WERI-Rb-1 (cell line): ENCODE data around the gene PLPPR3.

Experiments used
- DNase-seq: peaks from one replicate; pipeline ENCODE4 v3.0.0-alpha.2; 2020
- H3K27ac ChIP-seq: fragments of 250-450 bp; sonication (Bioruptor Pico); 2 replicates; pipeline ENCODE4 v1.5.1; 2020; ENCODE audit warnings: mild to moderate bottlenecking, moderate library complexity
- H3K27me3 ChIP-seq: fragments of 250-450 bp; sonication (Bioruptor Pico); 2 replicates; pipeline ENCODE4 v1.5.1; 2021; ENCODE audit warnings: mild to moderate bottlenecking, low read depth, moderate library complexity; ENCODE audit not compliant: insufficient read depth, severe bottlenecking
- H3K36me3 ChIP-seq: fragments of 250-450 bp; sonication (Bioruptor Pico); 2 replicates; pipeline ENCODE4 v1.5.1; 2020; ENCODE audit warnings: mild to moderate bottlenecking, moderate library complexity
- H3K4me3 ChIP-seq: 2 replicates; pipeline ENCODE4 v1.5.1; 2011; ENCODE audit warnings: low read depth, mild to moderate bottlenecking, control low read depth, low read length
- H3K9me3 ChIP-seq: fragments of 250-450 bp; sonication (Bioruptor Pico); 2 replicates; pipeline ENCODE4 v1.5.1; 2021; ENCODE audit warnings: mild to moderate bottlenecking, moderate library complexity; ENCODE audit not compliant: severe bottlenecking
- CTCF ChIP-seq: IDR thresholded peaks from 2 replicates; pipeline ENCODE4 v1.5.1; 2011; ENCODE audit warnings: low read depth, mild to moderate bottlenecking, control low read depth, inconsistent platforms, low read length

PLPPR3 gene

GRCh38 chr19:812049-812746 is 9.6 kb downstream of the PLPPR3 start:
- H3K36me3 ChIP-seq: peaks cover 74% of the 10 kb centered on the region
- DNase-seq: no peak
- no peak overlapping the region for H3K27ac ChIP-seq
- no peaks in the 10 kb centered on the region for H3K9me3 ChIP-seq
- no peak for TF ChIP-seq CTCF
- H3K4me3 ChIP-seq: no peak overlapping the region
- no peaks in the 10 kb centered on the region for H3K27me3 ChIP-seq

- H3K27ac ChIP-seq: no peak overlapping the region
- peaks cover 80% of the 10 kb centered on the region for H3K36me3 ChIP-seq
- H3K27me3 ChIP-seq: no peaks in the 10 kb centered on the region
- no peak overlapping the region for H3K4me3 ChIP-seq
- no peaks in the 10 kb centered on the region for H3K9me3 ChIP-seq
- TF ChIP-seq CTCF: no peak
- no peak for DNase-seq
Measured at GRCh38 chr19:811506-812048, 10.2 kb downstream of the PLPPR3 start.

- no peak for DNase-seq
- Histone ChIP-seq H3K4me3 (no peak overlapping the region), H3K9me3 (no peaks in the 10 kb centered on the region), H3K27ac (no peak overlapping the region), H3K27me3 (no peaks in the 10 kb centered on the region), H3K36me3 (peaks cover 86% of the 10 kb centered on the region)
- no peak for TF ChIP-seq CTCF
Measured at GRCh38 chr19:810883-811489, 10.8 kb downstream of the PLPPR3 start.

GRCh38 chr19:810077-810855 is 11.5 kb downstream of the PLPPR3 start:
- no peak for DNase-seq
- no peak overlapping the region for H3K4me3 ChIP-seq
- no peak for TF ChIP-seq CTCF
- H3K27ac ChIP-seq: no peak overlapping the region
- no peaks in the 10 kb centered on the region for H3K27me3 ChIP-seq
- H3K9me3 ChIP-seq: no peaks in the 10 kb centered on the region
- H3K36me3 ChIP-seq: peaks cover 90% of the 10 kb centered on the region

GRCh38 chr19:808423-808775 is 13.4 kb downstream of the PLPPR3 start:
- Histone ChIP-seq H3K27ac (no peak overlapping the region), H3K4me3 (no peak overlapping the region), H3K9me3 (no peaks in the 10 kb centered on the region), H3K36me3 (peaks cover 92% of the 10 kb centered on the region), H3K27me3 (no peaks in the 10 kb centered on the region)
- DNase-seq: no peak
- no peak for TF ChIP-seq CTCF
